H1 (cell line): ENCODE measurements around the gene CAV1.

Experiments used
- KDM4A ChIP-seq: IDR thresholded peaks from one replicate; pipeline ENCODE4 v1.7.1; 2012; ENCODE audit warnings: low read depth, mild to moderate bottlenecking, moderate library complexity, low read length, inconsistent platforms; ENCODE audit not compliant: severe bottlenecking
- POLR2A ChIP-seq, 2 experiments: IDR thresholded peaks; 1 replicate in 1 of 2; 2 replicates in 1 of 2; pipeline ENCODE4 v1.6.1; 2011; ENCODE audit warnings: low read depth in 2 of 2, low read length in 2 of 2, mild to moderate bottlenecking in 2 of 2; ENCODE audit errors: control extremely low read depth in 1 of 2
- ZNF274 ChIP-seq: IDR thresholded peaks from 2 replicates; pipeline ENCODE4 v1.7.0; 2012; ENCODE audit warnings: low read length, borderline replicate concordance; ENCODE audit errors: extremely low read depth
- TF ChIP-seq, protein P1 (sequence below): IDR thresholded peaks from 2 replicates; pipeline ENCODE4 v1.6.1; 2012; ENCODE audit warnings: inconsistent platforms
- TF ChIP-seq, protein P2 (sequence below), 3 experiments: IDR thresholded peaks; 1 replicate in 2 of 3; 2 replicates in 1 of 3; pipeline versions ENCODE4 v1.5.1 to v1.6.1; 2011; ENCODE audit warnings: low read length in 3 of 3, mild to moderate bottlenecking in 3 of 3, inconsistent platforms in 2 of 3, low read depth in 1 of 3, moderate library complexity in 1 of 3; ENCODE audit not compliant: insufficient read depth in 1 of 3; ENCODE audit errors: control extremely low read depth in 1 of 3

DNA sequence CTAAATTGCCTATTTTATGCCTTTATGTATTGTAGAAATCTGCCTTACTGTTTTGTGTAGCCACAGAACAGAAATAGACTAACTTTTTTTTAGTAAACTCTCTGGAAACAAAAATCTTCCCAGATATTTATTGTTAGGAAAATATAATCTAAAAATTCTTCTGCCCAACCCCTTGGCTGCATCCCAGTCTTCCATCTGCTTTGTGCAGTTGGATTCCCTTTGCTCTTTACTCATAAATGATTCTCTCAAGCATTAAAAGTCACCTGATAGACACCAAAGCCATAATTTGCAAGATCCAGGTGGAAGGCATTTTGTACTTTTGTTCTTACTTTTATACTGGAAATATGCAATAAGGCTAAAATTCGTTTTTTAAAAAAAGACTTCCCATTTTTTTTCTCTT is 31.4 kb upstream of the CAV1 start:
- TF ChIP-seq ZNF274 (no peak), KDM4A (no peak), POLR2A (IDR thresholded peaks at IDR 0.05; ENCODE audit: control extremely low read depth in 1 of 2, low read depth in 2 of 2, low read length in 2 of 2) (no peak)
- TF ChIP-seq, protein P1, sequence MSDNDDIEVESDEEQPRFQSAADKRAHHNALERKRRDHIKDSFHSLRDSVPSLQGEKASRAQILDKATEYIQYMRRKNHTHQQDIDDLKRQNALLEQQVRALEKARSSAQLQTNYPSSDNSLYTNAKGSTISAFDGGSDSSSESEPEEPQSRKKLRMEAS, result no peak
- TF ChIP-seq, protein P2, sequence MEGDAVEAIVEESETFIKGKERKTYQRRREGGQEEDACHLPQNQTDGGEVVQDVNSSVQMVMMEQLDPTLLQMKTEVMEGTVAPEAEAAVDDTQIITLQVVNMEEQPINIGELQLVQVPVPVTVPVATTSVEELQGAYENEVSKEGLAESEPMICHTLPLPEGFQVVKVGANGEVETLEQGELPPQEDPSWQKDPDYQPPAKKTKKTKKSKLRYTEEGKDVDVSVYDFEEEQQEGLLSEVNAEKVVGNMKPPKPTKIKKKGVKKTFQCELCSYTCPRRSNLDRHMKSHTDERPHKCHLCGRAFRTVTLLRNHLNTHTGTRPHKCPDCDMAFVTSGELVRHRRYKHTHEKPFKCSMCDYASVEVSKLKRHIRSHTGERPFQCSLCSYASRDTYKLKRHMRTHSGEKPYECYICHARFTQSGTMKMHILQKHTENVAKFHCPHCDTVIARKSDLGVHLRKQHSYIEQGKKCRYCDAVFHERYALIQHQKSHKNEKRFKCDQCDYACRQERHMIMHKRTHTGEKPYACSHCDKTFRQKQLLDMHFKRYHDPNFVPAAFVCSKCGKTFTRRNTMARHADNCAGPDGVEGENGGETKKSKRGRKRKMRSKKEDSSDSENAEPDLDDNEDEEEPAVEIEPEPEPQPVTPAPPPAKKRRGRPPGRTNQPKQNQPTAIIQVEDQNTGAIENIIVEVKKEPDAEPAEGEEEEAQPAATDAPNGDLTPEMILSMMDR (IDR thresholded peaks at IDR 0.05; ENCODE audit: control extremely low read depth in 1 of 3, insufficient read depth in 1 of 3, low read depth in 1 of 3, low read length in 3 of 3), result no peak
